ENCODE measurements around the gene BTBD17.

The BTBD17 gene

DNA sequence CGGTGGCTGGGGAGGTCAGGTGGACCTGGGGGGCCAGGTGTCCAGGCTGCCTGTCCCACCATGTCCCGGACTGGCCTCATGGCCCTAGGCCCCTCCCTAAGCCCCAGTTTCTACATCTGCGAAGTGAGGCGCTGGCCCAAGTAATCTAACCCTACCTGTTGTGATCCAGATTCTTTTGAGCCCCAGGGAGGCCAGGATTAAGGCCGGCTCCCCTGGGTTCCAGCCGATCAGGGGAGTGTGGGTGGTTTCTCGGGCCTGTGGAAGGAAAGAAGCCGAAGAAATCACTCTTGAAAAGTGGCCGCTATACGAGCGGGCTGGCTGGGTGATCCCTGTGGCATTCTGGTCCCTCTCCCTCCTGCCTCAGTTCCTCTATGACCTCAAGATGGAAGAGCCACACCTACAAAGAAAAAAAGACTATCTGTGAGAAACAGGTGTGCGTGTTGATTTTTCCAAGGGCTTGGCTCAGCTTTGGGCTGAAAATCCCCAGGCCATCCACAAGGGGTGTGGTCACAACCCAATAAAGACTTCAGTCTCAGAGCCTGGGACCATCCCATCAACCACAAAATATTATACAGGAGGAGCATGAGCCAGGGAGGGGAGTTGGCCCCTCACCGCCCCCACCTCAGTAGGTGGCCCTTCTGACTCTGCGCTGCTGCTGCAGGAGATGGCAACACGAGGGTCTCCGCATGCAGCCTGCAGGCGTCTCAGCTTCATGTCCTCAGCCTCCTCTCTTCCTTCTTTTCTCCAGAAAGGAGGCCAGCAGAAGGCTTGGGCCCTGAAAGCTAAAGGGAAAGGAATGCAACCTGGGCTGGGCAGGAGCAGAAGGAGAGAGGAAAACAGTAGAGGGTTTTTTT lies 25.9 kb upstream of the BTBD17 start:
- no peak for DNase-seq (ENCODE audit: low read depth, low spot score)
- H3K4me3 ChIP-seq (ENCODE audit: low read depth, low read length), result no peak overlapping the region
- TF ChIP-seq, protein P1, sequence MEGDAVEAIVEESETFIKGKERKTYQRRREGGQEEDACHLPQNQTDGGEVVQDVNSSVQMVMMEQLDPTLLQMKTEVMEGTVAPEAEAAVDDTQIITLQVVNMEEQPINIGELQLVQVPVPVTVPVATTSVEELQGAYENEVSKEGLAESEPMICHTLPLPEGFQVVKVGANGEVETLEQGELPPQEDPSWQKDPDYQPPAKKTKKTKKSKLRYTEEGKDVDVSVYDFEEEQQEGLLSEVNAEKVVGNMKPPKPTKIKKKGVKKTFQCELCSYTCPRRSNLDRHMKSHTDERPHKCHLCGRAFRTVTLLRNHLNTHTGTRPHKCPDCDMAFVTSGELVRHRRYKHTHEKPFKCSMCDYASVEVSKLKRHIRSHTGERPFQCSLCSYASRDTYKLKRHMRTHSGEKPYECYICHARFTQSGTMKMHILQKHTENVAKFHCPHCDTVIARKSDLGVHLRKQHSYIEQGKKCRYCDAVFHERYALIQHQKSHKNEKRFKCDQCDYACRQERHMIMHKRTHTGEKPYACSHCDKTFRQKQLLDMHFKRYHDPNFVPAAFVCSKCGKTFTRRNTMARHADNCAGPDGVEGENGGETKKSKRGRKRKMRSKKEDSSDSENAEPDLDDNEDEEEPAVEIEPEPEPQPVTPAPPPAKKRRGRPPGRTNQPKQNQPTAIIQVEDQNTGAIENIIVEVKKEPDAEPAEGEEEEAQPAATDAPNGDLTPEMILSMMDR (IDR thresholded peaks at IDR 0.05; ENCODE audit: low read depth, low read length), result no peak
- in situ Hi-C loops (cut with HindIII; ENCODE audit: low sequenced_read_pairs), result no loop called here

DNA sequence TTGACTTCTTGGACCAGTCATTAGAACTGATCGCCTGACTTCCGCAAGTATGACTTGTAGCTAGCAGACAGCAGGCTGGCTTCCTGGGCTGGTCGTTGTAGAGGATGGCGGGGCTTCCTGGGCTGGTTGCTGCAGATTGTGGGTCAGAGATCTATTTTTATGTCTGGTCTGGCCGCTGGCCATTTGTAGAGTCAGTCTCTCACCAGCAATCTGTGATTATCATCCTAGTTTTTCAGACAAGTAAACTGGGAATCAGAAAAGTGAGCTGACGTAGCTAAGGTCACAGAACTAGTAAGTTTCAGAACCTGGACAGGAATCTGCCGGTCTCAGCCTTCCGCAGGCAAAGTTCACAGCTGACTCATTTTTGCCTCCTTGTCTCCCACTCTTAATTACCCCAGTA lies 24.7 kb upstream of the BTBD17 start:
- in situ Hi-C loops (cut with HindIII; ENCODE audit: low sequenced_read_pairs), result no loop called here
- TF ChIP-seq, protein P1 (IDR thresholded peaks at IDR 0.05; ENCODE audit: low read depth, low read length), result no peak
- no peak overlapping the region for H3K4me3 ChIP-seq (ENCODE audit: low read depth, low read length)
- DNase-seq (ENCODE audit: low read depth, low spot score), result no peak

DNA sequence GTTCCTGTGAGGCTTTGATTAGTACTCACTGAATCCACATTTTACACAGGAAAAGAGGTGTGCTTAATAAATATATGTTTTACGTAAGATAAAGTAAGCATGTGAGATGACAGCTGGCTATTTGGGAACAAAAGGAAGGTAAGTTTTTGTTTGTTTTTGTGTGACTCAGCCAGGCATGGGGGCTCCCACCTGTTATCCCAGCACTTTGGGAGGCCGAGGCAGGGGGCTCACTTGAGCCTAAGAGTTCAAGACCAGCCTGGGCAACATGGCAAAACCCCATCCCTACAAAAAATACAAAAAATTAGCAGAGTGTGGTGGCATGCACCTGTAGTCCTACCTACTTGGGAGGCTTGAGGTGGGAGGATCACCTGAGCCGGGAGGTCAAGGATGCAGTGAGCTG lies 23.5 kb upstream of the BTBD17 start:
- no peak for DNase-seq (ENCODE audit: low read depth, low spot score)
- in situ Hi-C loops (cut with HindIII; ENCODE audit: low sequenced_read_pairs), result no loop called here
- TF ChIP-seq, protein P1 (IDR thresholded peaks at IDR 0.05; ENCODE audit: low read depth, low read length), result no peak
- H3K4me3 ChIP-seq (ENCODE audit: low read depth, low read length), result no peak overlapping the region

DNA sequence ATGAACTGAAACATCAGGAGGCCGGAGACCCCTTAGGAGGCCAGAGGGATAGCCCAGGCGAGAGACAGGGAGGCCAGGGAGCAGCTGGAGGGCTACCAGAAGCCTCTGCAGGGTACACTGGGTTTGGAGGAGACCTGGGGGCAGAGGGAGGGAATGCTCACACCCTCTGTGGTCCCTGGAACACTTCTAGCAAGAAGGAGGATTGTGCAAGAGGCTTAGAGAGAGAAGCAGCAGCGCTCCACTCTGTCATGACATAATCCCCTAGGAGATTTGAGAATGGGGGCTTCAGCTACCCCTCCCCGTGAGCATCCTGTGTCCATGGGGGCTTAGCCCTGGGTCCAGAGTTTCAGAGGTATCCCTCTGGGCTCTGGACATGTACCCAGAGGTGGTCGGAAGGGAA lies 21.5 kb upstream of the BTBD17 start:
- in situ Hi-C loops (cut with HindIII; ENCODE audit: low sequenced_read_pairs), result no loop called here
- no peak overlapping the region for H3K4me3 ChIP-seq (ENCODE audit: low read depth, low read length)
- TF ChIP-seq, protein P1 (IDR thresholded peaks at IDR 0.05; ENCODE audit: low read depth, low read length), result no peak
- DNase-seq (ENCODE audit: low read depth, low spot score), result no peak

DNA sequence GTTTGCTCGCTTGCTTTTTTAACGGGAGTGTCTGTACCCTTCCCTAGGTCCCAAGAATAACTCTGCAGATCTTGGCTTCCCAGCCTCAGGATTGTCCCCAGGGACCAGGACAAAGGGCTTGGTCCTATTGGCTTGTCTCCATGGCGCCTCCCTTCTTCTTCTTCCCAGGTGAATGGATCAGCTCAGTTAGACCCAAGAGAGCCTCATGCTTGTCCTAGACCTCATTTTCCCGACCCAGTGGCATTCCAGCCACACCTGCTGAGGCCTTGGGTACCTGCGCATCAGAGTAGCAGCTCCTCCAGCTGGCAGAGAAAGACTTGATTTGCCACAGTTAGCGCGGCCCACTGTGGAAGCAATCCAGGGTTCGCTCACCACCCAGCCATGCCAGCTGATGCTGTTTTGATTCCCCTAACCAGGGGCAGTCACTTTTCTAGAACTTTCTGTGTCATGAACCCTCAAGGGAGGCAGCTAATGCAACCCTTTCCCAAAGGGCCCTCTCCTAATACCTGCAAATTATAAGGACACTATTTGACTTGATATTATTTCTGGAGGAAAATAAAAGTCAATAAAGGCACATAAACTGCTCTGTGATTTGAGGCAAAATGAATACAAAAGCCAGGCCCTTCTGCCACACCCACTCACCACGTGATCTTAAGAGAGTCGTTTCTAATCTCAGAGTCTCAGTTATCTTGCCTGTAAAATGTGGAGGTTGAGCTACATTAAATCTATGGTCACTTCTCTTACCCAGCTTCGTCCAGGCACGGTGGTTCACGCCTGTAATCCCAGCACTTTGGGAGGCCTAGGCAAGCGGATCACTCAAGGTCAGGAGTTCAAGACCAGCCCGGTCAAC lies 19.5 kb upstream of the BTBD17 start:
- DNase-seq (ENCODE audit: low read depth, low spot score), result no peak
- in situ Hi-C loops (cut with HindIII; ENCODE audit: low sequenced_read_pairs), result no loop called here
- TF ChIP-seq, protein P1 (IDR thresholded peaks at IDR 0.05; ENCODE audit: low read depth, low read length), result no peak
- no peak overlapping the region for H3K4me3 ChIP-seq (ENCODE audit: low read depth, low read length)

DNA sequence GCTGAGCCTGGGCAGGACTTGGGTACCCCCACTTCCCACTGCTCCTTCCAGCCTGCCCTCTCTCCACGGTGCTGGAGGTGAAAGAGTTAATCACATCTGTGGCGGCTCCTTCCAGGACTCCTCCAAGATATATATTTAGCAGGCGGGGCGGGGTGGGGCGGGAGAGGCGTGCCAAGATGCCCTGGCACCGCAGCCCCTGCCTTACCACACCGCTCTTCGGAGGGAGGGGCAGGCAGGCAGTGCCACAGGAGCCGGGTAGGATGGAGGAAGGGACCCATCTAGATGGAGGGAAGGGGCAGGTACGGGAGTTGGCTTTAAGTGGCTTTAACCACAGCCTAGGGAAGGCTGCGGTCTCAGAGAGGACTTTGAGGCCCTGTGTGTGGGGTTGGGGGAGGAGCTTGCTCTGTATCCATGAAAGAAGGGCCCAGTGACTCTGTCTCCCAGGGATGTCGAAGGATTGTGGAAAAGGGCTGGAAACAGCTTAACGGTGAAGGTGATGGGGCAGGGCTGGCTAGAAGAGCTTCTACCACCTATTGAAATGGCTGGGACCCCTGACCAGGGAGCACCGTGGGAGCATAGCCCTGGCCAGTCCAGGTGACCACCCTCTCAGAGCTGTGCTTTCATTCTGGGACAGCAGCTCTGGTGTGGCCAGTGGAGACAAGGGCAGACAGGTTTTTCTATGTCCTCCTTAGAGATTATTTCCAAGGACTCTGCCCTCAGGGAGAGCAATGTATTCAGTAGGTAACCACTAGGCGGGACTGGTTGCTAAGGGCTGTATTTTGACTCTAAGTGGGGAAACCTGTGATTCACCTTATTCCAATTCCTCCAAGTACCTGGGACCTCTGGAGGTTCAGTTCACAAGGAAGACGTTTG lies 18.7 kb upstream of the BTBD17 start:
- no peak for DNase-seq (ENCODE audit: low read depth, low spot score)
- TF ChIP-seq, protein P1 (IDR thresholded peaks at IDR 0.05; ENCODE audit: low read depth, low read length), result no peak
- in situ Hi-C loops (cut with HindIII; ENCODE audit: low sequenced_read_pairs), result no loop called here
- no peak overlapping the region for H3K4me3 ChIP-seq (ENCODE audit: low read depth, low read length)
